IPS-15b (cell line): ENCODE data around the gene HOOK2.
"Not testable (repeated sequence)": the region's sequence is repeated elsewhere in the genome, so short reads cannot be mapped to it uniquely, and the experiment has no call there.

Experiments
- H3K27me3 ChIP-seq: one replicate; pipeline ENCODE4 v1.6.1; 2013; ENCODE audit warnings: low read length; ENCODE audit not compliant: control insufficient read depth, insufficient read depth
- H3K36me3 ChIP-seq: one replicate; pipeline ENCODE4 v1.6.1; 2013; ENCODE audit warnings: low read length; ENCODE audit not compliant: control insufficient read depth, insufficient read depth
- H3K4me1 ChIP-seq: one replicate; pipeline ENCODE4 v1.6.1; 2013; ENCODE audit warnings: mild to moderate bottlenecking, low read length; ENCODE audit not compliant: control insufficient read depth, insufficient read depth
- H3K4me3 ChIP-seq: one replicate; pipeline ENCODE4 v1.5.1; 2013; ENCODE audit warnings: low read depth, low read length
- H3K9ac ChIP-seq: one replicate; pipeline ENCODE4 v1.6.1; 2013; ENCODE audit warnings: low read depth, mild to moderate bottlenecking, low read length
- H3K9me3 ChIP-seq: one replicate; pipeline ENCODE4 v1.6.1; 2013; ENCODE audit warnings: mild to moderate bottlenecking, low read length; ENCODE audit not compliant: control insufficient read depth, insufficient read depth

The HOOK2 gene

DNA sequence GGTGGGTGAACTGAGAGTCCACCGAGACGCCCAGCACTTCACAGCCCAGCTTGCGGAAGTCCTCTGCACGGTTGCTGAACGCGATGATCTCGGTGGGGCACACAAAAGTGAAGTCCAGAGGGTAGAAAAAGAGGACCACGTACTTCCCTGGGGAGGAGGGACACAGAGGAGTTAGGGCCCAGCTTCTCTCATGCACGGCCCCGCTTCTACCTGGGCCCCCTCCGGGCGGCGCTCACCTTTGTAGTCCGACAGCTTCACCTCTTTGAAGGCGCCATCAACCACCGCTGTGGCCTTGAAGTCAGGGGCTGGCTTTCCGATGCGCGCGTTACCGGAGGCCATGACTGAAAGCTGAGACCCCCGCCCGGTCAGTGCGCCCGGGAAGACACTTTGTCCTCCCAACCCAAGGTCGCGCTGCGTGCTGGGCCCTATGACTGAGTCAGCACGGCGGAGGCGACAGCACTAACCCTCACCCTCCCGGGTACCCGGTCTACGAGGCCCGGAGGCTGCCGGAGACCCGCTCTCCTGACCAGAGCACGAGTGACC is 25.6 kb upstream of the HOOK2 start:
- Histone ChIP-seq H3K4me1 (peaks cover 12% of the 10 kb centered on the region), H3K36me3 (peaks cover 17% of the 10 kb centered on the region), H3K9ac (peak overlapping the region; percentile 87), H3K27me3 (peaks cover 8% of the 10 kb centered on the region), H3K9me3 (no peaks in the 10 kb centered on the region), H3K4me3 (peak overlapping the region; percentile 96)

DNA sequence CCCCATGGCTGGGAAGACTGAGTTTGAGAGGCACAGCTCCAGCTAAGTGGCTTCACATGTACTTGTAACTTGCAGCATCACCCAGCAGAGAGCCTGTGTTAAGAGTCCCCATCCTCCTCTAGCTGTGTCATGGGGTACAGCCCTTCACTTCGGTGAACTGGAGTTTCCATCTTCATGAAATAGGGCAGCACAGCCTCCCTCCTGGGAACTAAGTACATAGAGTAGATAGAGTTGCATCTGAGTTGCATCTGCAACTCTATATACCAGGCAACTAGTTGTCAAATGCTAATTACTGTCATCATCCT is 25.1 kb upstream of the HOOK2 start:
- peaks cover 15% of the 10 kb centered on the region for H3K4me1 ChIP-seq
- peak overlapping the region; percentile 96 for H3K4me3 ChIP-seq
- H3K9ac ChIP-seq: no peak overlapping the region

DNA sequence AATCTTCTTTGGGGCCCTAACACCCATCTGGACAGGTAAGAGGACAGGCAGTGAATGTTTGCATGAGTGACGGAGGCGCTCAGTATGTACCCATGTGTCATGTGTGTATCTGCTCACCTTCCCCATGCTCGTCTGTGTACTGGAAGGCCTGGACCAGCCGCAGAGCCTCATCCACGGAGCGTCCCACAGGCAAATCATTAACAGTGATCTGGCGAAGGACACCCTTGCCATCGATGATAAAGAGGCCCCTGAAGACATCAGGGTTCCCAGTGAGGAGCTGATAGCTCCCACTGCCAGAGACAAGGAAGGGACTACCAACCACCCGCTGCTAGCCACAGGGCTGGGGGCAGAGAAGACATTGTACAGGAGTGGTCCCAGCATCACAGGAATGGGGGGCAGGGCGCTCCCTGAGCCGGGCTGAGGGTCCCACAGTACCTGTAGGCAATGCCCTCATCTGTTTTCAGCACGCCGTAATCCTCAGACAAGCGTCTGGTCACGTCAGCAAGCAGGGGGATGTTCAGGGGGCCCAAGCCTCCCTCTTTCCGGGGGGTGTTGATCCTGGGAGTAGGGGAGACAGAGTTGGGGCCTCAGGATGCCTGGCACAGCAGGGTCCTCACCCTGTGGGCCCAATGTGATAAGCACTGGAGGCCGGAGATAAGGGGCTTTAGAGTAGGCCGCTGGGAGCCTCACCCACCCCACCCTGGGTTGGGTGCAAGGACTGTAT is 24.6 kb upstream of the HOOK2 start:
- no peak overlapping the region for H3K9ac ChIP-seq
- H3K4me3 ChIP-seq: peak overlapping the region; percentile 96
- peaks cover 17% of the 10 kb centered on the region for H3K36me3 ChIP-seq
- peaks cover 8% of the 10 kb centered on the region for H3K27me3 ChIP-seq
- H3K9me3 ChIP-seq: no peaks in the 10 kb centered on the region
- H3K4me1 ChIP-seq: peaks cover 15% of the 10 kb centered on the region

More for the DNA sequence above, 25.1 kb upstream of the HOOK2 start:
- H3K36me3 ChIP-seq: peaks cover 17% of the 10 kb centered on the region
- no peaks in the 10 kb centered on the region for H3K9me3 ChIP-seq
- H3K27me3 ChIP-seq: peaks cover 8% of the 10 kb centered on the region

- H3K27me3 ChIP-seq, H3K4me3 ChIP-seq, H3K9me3 ChIP-seq, H3K9ac ChIP-seq: not testable (repeated sequence)
- H3K4me1 ChIP-seq: peaks cover 18% of the 10 kb centered on the region
- peaks cover 17% of the 10 kb centered on the region for H3K36me3 ChIP-seq
Measured at GRCh38 chr19:12797607-12798006, 22.3 kb upstream of the HOOK2 start.

GRCh38 chr19:12797141-12797587 is 21.8 kb upstream of the HOOK2 start:
- Histone ChIP-seq H3K9me3 (no peaks in the 10 kb centered on the region), H3K27me3 (peaks cover under 1% of the 10 kb centered on the region), H3K36me3 (peaks cover 17% of the 10 kb centered on the region), H3K4me1 (peaks cover 15% of the 10 kb centered on the region), H3K4me3 (no peak overlapping the region), H3K9ac (no peak overlapping the region)

GRCh38 chr19:12796146-12797071 is 21.1 kb upstream of the HOOK2 start:
- H3K27me3 ChIP-seq: no peaks in the 10 kb centered on the region
- no peaks in the 10 kb centered on the region for H3K9me3 ChIP-seq
- H3K36me3 ChIP-seq: peaks cover 17% of the 10 kb centered on the region
- peak overlapping the region; percentile 28 for H3K4me3 ChIP-seq
- no peak overlapping the region for H3K9ac ChIP-seq
- peaks cover 15% of the 10 kb centered on the region for H3K4me1 ChIP-seq

- H3K27me3 ChIP-seq: peaks cover 3% of the 10 kb centered on the region
- H3K9me3 ChIP-seq: no peaks in the 10 kb centered on the region
- H3K9ac ChIP-seq: no peak overlapping the region
- H3K4me3 ChIP-seq: no peak overlapping the region
- peaks cover 16% of the 10 kb centered on the region for H3K4me1 ChIP-seq
- H3K36me3 ChIP-seq: peaks cover 8% of the 10 kb centered on the region
Measured at GRCh38 chr19:12794971-12795381, 19.6 kb upstream of the HOOK2 start.

DNA sequence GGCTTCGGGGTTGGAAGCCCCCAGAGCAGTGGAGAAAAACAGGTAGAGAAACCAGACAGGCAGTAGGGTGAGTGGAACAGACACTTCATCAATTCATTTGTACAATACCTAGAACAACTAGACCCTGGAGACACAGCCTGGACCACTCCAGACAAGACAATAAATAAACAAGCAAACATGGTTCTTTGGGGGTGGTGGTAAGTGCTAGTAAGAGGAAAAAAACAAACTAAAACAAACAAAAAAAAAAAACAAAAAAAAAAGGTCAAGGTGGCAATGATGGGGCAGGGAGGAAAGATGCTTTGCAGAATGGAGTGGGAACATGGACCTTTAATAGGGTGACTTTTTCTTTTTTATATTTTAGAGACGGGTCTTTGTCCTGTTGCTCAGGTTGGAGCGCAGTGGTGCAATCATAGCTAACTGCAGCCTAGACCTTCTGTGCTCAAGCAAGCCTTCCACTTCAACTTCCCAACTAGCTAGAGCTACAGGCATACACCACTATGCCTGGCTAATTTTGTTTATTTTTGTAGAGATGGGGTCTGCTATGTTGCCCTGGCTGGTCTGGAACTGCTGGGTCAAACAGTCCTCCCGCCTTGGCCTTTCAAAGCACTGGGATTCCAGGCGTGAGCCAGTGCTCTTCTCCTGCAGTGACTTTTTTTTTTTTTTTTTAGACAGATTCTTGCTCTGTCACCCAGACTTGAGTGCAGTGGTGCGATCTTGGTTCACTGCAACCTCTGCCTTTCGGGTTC is 19.0 kb upstream of the HOOK2 start:
- Histone ChIP-seq H3K27me3 (peaks cover 3% of the 10 kb centered on the region), H3K4me3 (peak overlapping the region; percentile 49), H3K9me3 (no peaks in the 10 kb centered on the region), H3K4me1 (peaks cover 16% of the 10 kb centered on the region), H3K36me3 (peaks cover 2% of the 10 kb centered on the region), H3K9ac (no peak overlapping the region)

GRCh38 chr19:12793290-12794195 is 18.2 kb upstream of the HOOK2 start:
- peaks cover 3% of the 10 kb centered on the region for H3K27me3 ChIP-seq
- H3K4me3 ChIP-seq: peak overlapping the region; percentile 87
- H3K36me3 ChIP-seq: no peaks in the 10 kb centered on the region
- H3K4me1 ChIP-seq: peaks cover 16% of the 10 kb centered on the region
- no peaks in the 10 kb centered on the region for H3K9me3 ChIP-seq
- H3K9ac ChIP-seq: no peak overlapping the region

DNA sequence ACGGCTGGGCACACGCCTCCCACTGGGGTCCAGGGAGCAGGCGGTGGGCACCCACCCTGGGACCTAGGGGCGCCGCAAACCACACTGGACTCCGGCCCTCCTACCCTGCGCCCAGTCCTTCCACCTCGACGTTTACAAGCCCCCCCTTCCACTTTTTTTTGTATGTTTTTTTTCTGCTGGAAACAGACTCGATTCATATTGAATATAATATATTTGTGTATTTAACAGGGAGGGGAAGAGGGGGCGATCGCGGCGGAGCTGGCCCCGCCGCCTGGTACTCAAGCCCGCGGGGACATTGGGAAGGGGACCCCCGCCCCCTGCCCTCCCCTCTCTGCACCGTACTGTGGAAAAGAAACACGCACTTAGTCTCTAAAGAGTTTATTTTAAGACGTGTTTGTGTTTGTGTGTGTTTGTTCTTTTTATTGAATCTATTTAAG is 17.5 kb upstream of the HOOK2 start:
- Histone ChIP-seq H3K9ac (peak overlapping the region; percentile 37), H3K4me3 (peak overlapping the region; percentile 87), H3K4me1 (peaks cover 22% of the 10 kb centered on the region), H3K27me3 (peaks cover 3% of the 10 kb centered on the region), H3K9me3 (no peaks in the 10 kb centered on the region), H3K36me3 (no peaks in the 10 kb centered on the region)
